ENCODE results near the gene PPP2R5C.

PPP2R5C gene

DNA sequence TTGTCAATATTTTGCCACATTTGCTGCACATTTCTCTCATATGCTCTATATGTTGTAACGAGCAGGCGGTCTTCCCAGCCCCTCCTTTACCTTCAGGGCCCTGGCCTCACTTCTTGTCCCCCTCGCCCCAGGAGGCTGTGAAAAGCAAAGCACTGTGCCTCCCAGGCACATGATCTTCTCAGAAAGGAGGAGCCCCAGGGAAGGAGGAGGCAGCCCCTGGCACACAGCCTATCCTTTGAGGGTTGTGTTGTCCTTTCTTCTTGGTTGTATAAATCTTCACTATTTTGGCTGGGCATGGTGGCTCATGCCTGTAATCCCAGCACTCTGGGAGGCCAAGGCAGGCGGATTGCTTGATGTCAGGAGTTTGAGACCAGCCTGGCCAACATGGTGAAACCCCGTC, 77.0 kb downstream of the PPP2R5C start:
- Histone ChIP-seq H3K4me3 (no peak overlapping the region), H3K9ac (ENCODE audit: insufficient read length) (peak overlapping the region; percentile 23), H3K9me3 (ENCODE audit: low read depth, low read length) (no peaks in the 10 kb centered on the region), H3K36me3 (ENCODE audit: insufficient read depth, low read length) (0 out of 2 replicates have a peak, but pooled peaks cover 1% of the 10 kb centered on the region), H3K27ac (no peak overlapping the region)
- DNase-seq (ENCODE audit: low read depth, low spot score), result no peak
- no peak for TF ChIP-seq FOXP2 (optimal IDR thresholded peaks at IDR 0.05; ENCODE audit: control extremely low read depth, extremely low read length, insufficient read depth)

DNA sequence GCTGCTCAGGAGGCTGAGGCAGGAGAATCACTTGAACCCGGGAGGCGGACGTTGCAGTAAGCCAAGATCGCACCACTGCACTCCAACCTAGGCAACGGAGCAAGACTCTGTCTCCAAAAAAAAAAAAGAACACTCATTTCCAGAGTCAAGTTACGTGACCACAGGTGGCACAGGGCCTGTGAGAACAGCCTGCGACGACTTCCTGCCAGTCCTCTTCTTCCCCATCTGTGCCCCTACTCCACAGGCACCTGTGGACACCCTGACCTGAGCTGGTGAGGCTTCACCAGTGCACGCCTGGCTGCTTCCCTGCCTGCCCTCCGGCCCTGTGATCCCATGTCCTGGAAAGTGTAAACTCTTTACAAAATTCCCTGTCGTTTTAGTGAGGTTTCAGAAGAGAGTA, 77.7 kb downstream of the PPP2R5C start:
- H3K36me3 ChIP-seq (ENCODE audit: insufficient read depth, low read length), result peaks cover 6% of the 10 kb centered on the region; the same call in 1 of the 2 replicates
- H3K27ac ChIP-seq, result no peak overlapping the region
- DNase-seq (ENCODE audit: low read depth, low spot score), result no peak
- no peaks in the 10 kb centered on the region for H3K9me3 ChIP-seq (ENCODE audit: low read depth, low read length)
- no peak overlapping the region for H3K4me3 ChIP-seq
- H3K9ac ChIP-seq (ENCODE audit: insufficient read length), result no peak overlapping the region
- TF ChIP-seq POLR2AphosphoS5 (IDR thresholded peaks at IDR 0.05; ENCODE audit: borderline replicate concordance, low read depth, low read length), result no peak
- TF ChIP-seq EZH2 (IDR thresholded peaks at IDR 0.05), result no peak
- no peak for TF ChIP-seq FOXP2 (optimal IDR thresholded peaks at IDR 0.05; ENCODE audit: control extremely low read depth, extremely low read length, insufficient read depth)

DNA sequence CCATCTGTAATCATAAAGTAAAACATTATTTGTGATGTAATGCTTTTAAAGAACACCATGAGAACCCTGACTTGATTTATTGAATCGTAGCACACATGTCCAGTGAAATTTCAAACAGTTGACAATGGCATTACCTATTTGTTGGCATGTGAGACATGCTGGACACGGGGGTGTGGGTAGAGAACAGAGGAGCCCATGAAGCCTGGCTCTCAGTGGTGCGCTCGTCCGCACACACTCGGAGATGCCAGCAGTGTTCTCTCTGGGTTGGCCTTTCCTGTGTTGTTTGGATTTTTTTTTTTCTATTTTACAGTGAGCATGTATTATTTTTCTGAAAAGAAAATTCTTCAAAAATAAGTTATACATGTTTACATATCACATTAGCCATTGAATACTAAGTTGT, 78.2 kb downstream of the PPP2R5C start:
- Histone ChIP-seq H3K9ac (ENCODE audit: insufficient read length) (no peak overlapping the region), H3K27ac (no peak overlapping the region), H3K9me3 (ENCODE audit: low read depth, low read length) (no peaks in the 10 kb centered on the region), H3K4me3 (no peak overlapping the region), H3K36me3 (ENCODE audit: insufficient read depth, low read length) (peaks cover 6% of the 10 kb centered on the region; the same call in 1 of the 2 replicates)
- DNase-seq (ENCODE audit: low read depth, low spot score), result no peak
- TF ChIP-seq FOXP2 (optimal IDR thresholded peaks at IDR 0.05; ENCODE audit: control extremely low read depth, extremely low read length, insufficient read depth), result no peak
- no peak for TF ChIP-seq EZH2 (IDR thresholded peaks at IDR 0.05)
- no peak for TF ChIP-seq POLR2AphosphoS5 (IDR thresholded peaks at IDR 0.05; ENCODE audit: borderline replicate concordance, low read depth, low read length)

DNA sequence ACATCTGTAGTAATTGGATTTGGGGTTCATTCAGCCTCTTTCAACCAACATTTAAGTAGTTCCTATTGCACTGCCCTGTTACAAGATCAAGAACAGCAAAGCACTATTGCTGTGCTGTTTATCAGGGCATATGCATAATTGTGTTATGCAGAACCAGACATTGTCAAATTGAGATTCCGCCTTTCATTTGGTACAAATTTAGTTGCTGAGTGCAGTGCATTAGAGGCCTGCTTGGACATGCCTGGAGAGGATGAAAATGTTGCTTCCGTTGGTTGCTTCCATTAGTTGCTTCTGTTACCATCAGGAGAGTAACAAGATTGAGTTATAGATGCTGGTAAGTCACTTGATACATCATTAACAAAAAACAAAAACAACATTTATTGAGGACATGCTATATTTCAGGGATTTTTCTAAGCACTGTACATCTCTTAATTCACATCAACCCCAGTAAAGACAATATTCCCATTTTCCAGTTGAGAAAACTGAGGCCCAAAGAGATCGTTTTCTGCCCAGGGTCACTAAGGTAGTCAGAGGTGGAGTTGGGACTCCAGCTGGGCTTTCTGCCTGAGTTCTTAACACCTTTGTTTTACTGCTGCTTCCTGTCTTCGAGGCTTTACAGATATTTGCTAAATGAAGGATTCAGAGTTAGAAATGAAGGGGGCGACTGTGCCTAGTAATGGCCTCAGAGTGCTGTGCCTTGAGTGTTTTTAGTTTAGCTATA, 79.3 kb downstream of the PPP2R5C start:
- H3K9ac ChIP-seq (ENCODE audit: insufficient read length), result no peak overlapping the region
- no peak overlapping the region for H3K4me3 ChIP-seq
- DNase-seq (ENCODE audit: low read depth, low spot score), result no peak
- no peaks in the 10 kb centered on the region for H3K9me3 ChIP-seq (ENCODE audit: low read depth, low read length)
- peaks cover 6% of the 10 kb centered on the region; the same call in 1 of the 2 replicates for H3K36me3 ChIP-seq (ENCODE audit: insufficient read depth, low read length)
- no peak overlapping the region for H3K27ac ChIP-seq
- no peak for TF ChIP-seq FOXP2 (optimal IDR thresholded peaks at IDR 0.05; ENCODE audit: control extremely low read depth, extremely low read length, insufficient read depth)

DNA sequence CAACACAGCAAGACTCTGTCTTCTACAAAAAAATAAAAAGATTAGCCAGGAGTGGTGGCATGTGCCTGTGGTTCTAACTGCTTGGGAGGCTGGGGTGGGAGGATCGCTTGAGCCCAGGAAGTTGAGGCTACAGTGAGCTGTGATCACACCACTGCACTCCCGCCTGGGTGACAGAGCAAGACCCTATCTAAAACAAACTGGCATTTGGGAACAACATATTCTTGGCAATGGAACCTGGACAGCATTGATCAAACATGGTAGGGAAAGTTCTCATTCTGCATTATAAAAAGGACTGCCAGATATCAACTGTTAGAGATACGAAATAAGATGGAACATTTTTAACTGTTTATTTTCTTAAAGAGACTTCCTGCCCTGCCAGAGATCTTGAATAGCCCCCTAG, 81.5 kb downstream of the PPP2R5C start:
- H3K4me3 ChIP-seq, result no peak overlapping the region
- no peaks in the 10 kb centered on the region for H3K9me3 ChIP-seq (ENCODE audit: low read depth, low read length)
- H3K27ac ChIP-seq, result no peak overlapping the region; the same call in 1 of the 2 replicates
- H3K36me3 ChIP-seq (ENCODE audit: insufficient read depth, low read length), result peaks cover 6% of the 10 kb centered on the region; the same call in 1 of the 2 replicates
- no peak for TF ChIP-seq POLR2AphosphoS5 (IDR thresholded peaks at IDR 0.05; ENCODE audit: borderline replicate concordance, low read depth, low read length)
- H3K9ac ChIP-seq (ENCODE audit: insufficient read length), result no peak overlapping the region
- DNase-seq (ENCODE audit: low read depth, low spot score), result no peak

DNA sequence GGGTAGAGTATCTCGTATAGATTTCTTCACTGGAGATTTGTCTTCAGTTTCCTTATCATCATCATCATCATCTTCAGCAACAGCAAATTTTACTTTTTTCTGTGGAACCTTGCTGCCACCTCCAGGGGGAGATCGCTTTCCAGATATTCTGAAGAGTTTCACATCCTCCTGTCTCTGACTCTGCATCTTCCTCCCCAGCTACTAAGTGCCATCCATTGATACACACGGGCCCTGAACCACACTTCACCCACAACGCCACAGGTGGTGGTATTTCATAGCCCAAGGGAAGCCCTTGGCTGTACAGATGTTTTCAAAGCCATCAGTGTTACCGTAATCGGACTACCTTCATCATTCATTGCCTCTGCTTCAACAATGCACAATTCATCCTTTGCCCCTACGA, 82.2 kb downstream of the PPP2R5C start:
- Histone ChIP-seq H3K4me3 (no peak overlapping the region), H3K27ac (no peak overlapping the region)
- DNase-seq (ENCODE audit: low read depth, low spot score), result no peak

DNA sequence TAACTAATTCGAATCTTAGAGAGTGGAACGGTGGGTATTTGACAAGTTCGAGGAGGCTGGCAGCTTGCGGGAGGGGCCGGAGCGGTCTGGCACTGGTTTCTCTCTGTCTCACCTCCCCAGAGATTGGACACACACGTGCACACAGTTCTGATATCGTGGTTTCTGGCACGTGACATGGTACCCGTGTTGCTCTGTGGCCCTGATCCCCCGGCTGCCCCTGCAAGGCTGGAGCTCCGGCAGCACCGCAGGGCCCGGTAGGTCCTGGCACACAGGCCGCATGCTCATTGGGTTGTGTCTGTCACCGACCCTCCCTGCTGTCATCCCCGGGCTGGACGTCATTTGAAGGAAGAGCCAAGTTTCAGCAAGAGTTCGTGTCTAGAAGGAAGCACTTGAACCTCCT, 82.7 kb downstream of the PPP2R5C start:
- DNase-seq (ENCODE audit: low read depth, low spot score), result no peak
- Histone ChIP-seq H3K36me3 (ENCODE audit: insufficient read depth, low read length) (peaks cover 6% of the 10 kb centered on the region; the same call in 1 of the 2 replicates), H3K27ac (no peak overlapping the region), H3K4me3 (no peak overlapping the region), H3K9ac (ENCODE audit: insufficient read length) (no peak overlapping the region), H3K9me3 (ENCODE audit: low read depth, low read length) (no peaks in the 10 kb centered on the region)
- TF ChIP-seq FOXP2 (optimal IDR thresholded peaks at IDR 0.05; ENCODE audit: control extremely low read depth, extremely low read length, insufficient read depth), result no peak

More for the DNA sequence above, 82.2 kb downstream of the PPP2R5C start:
- Histone ChIP-seq H3K9ac (ENCODE audit: insufficient read length) (no peak overlapping the region), H3K36me3 (ENCODE audit: insufficient read depth, low read length) (peaks cover 6% of the 10 kb centered on the region; the same call in 1 of the 2 replicates), H3K9me3 (ENCODE audit: low read depth, low read length) (no peaks in the 10 kb centered on the region)
- no peak for TF ChIP-seq FOXP2 (optimal IDR thresholded peaks at IDR 0.05; ENCODE audit: control extremely low read depth, extremely low read length, insufficient read depth)
- no peak for TF ChIP-seq EZH2 (IDR thresholded peaks at IDR 0.05)
- no peak for TF ChIP-seq POLR2AphosphoS5 (IDR thresholded peaks at IDR 0.05; ENCODE audit: borderline replicate concordance, low read depth, low read length)

DNA sequence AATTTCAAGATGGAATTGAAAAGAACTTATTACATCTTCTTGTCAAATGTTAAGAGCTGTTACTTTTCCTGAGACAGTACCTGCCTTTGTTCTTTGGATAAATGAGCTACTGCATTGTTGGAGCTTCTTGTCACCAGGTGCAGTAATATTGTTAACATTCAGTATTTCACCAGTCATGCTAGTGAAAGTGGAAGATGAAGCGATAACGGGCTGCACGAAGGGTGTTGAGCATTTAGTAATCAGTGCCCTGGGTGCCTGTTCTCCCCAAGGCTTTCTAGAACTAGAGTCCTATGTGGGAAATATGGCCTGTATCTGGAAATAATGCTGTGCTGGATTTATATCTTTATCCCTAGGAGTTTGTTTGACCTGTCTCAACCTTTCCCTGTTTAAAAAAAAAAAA, 83.2 kb downstream of the PPP2R5C start:
- H3K4me3 ChIP-seq, result no peak overlapping the region
- TF ChIP-seq POLR2AphosphoS5 (IDR thresholded peaks at IDR 0.05; ENCODE audit: borderline replicate concordance, low read depth, low read length), result no peak

DNA sequence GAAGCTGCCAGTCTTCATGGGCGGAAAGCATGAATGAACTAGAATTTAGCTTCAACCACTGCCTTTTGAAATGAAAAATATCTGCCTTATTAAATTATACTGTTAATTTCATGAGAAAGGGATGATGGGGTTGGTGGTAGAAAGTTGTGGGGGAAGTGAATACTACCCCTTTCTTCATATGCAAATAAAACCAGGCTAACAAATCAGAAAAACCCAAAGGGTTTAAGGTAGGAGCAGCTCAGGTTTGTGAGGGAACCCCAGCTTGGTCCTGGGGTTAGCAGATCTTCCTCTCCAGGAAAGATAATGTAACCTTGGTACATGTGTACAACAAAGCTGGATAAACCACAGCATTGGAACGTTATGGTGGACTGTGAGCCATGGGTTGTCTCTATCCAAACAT, 84.0 kb downstream of the PPP2R5C start:
- DNase-seq (ENCODE audit: low read depth, low spot score), result no peak
- peaks cover 6% of the 10 kb centered on the region; the same call in 1 of the 2 replicates for H3K36me3 ChIP-seq (ENCODE audit: insufficient read depth, low read length)
- TF ChIP-seq EZH2 (IDR thresholded peaks at IDR 0.05) (no peak), FOXP2 (optimal IDR thresholded peaks at IDR 0.05; ENCODE audit: control extremely low read depth, extremely low read length, insufficient read depth) (no peak), POLR2AphosphoS5 (IDR thresholded peaks at IDR 0.05; ENCODE audit: borderline replicate concordance, low read depth, low read length) (no peak)
- H3K27ac ChIP-seq, result no peak overlapping the region
- no peak overlapping the region for H3K9ac ChIP-seq (ENCODE audit: insufficient read length)
- no peak overlapping the region for H3K4me3 ChIP-seq
- H3K9me3 ChIP-seq (ENCODE audit: low read depth, low read length), result no peaks in the 10 kb centered on the region

More for the DNA sequence above, 83.2 kb downstream of the PPP2R5C start:
- H3K9ac ChIP-seq (ENCODE audit: insufficient read length), result no peak overlapping the region
- no peaks in the 10 kb centered on the region for H3K9me3 ChIP-seq (ENCODE audit: low read depth, low read length)
- H3K27ac ChIP-seq, result no peak overlapping the region
- H3K36me3 ChIP-seq (ENCODE audit: insufficient read depth, low read length), result peaks cover 6% of the 10 kb centered on the region; the same call in 1 of the 2 replicates
- DNase-seq (ENCODE audit: low read depth, low spot score), result no peak

Measured in SK-N-MC (cell line).